Peyer's patch (tissue), 4 donors: Measurements from ENCODE around the gene RERE. TPM values are rescaled to one million over a fixed set of nuclear protein-coding genes. Genes with fewer than 3 reads are reported as not detected.

Source experiments
- DNase-seq, 3 donors: peaks; one replicate each; pipeline ENCODE4 v3.0.0-alpha.2; 2017 to 2019
- H3K27ac ChIP-seq, 4 donors: fragments of 200-600 bp; sonication (generic); one replicate each; pipeline ENCODE4 v1.5.1; 2016 to 2019
- H3K27me3 ChIP-seq, 2 donors: fragments of 200-600 bp; sonication (generic); one replicate each; pipeline ENCODE4 v1.5.1; 2019
- H3K36me3 ChIP-seq, 3 donors: fragments of 200-600 bp; sonication (generic); one replicate each; pipeline ENCODE4 v1.5.1; 2016 to 2019
- H3K4me1 ChIP-seq, 4 donors: fragments of 200-600 bp; sonication (generic); one replicate each; pipeline ENCODE4 v1.5.1; 2016 to 2019
- H3K4me3 ChIP-seq, 4 donors: fragments of 200-600 bp; sonication (generic); 1 replicate in 3 of 4; 2 replicates in 1 of 4; pipeline ENCODE4 v1.5.1; 2016 to 2019; ENCODE audit warnings: mild to moderate bottlenecking in 1 of 4
- H3K9me3 ChIP-seq, 4 donors: fragments of 200-600 bp; sonication (generic); one replicate each; pipeline ENCODE4 v1.5.1; 2016 to 2019; ENCODE audit warnings: mild to moderate bottlenecking in 1 of 4
- CTCF ChIP-seq, 6 experiments: fragments of 450-650 bp in 4 of 6; fragments of 200-600 bp in 2 of 6; sonication (generic) in 1 of 6; IDR thresholded peaks; one replicate each; pipeline ENCODE4 v1.5.1; 2017 to 2019; ENCODE audit warnings: antibody characterized with exemption in 6 of 6, mild to moderate bottlenecking in 3 of 6, moderate library complexity in 1 of 6
- POLR2A ChIP-seq, 2 donors: fragments of 450-650 bp; IDR thresholded peaks; one replicate each; pipeline ENCODE4 v1.5.1; 2017; ENCODE audit warnings: antibody characterized with exemption in 2 of 2, mild to moderate bottlenecking in 2 of 2, moderate library complexity in 2 of 2
- total RNA-seq, 4 donors: library from RNA; depleted of rRNA; stranded (reverse); fragments of >200 nt; gene quantifications; one replicate each; pipeline ENCODE4 v1.1.0, GENCODE V29; 2016

The RERE gene
- total RNA-seq, 4 donors from 2014 or later, result 98.5 to 528 (median 110) TPM

- Histone ChIP-seq H3K4me1 (peaks cover 0 to 16% (median 0%) of the 10 kb centered on the region in 4 donors), H3K27me3 (no peaks in the 10 kb centered on the region), H3K9me3 (no peaks in the 10 kb centered on the region), H3K4me3 (no peak overlapping the region), H3K27ac (no peak overlapping the region), H3K36me3 (no peaks in the 10 kb centered on the region)
- TF ChIP-seq CTCF (IDR thresholded peaks at IDR 0.05), result no peak
- no peak for DNase-seq
Measured at GRCh38 chr1:8568837-8569236, 248.6 kb downstream of the RERE start.

- Histone ChIP-seq H3K9me3 (no peaks in the 10 kb centered on the region), H3K4me1 (peaks cover 0 to 22% (median 0%) of the 10 kb centered on the region in 4 donors), H3K4me3 (no peak overlapping the region), H3K27ac (peak overlapping the region in 1 of 4 donors; percentile 10), H3K36me3 (no peaks in the 10 kb centered on the region), H3K27me3 (no peaks in the 10 kb centered on the region)
- DNase-seq, result no peak
- TF ChIP-seq POLR2A (IDR thresholded peaks at IDR 0.05) (no peak), CTCF (IDR thresholded peaks at IDR 0.05) (no peak)
Measured at GRCh38 chr1:8567146-8567545, 250.3 kb downstream of the RERE start.

GRCh38 chr1:8565802-8566201 lies 251.6 kb downstream of the RERE start:
- Histone ChIP-seq H3K9me3 (no peaks in the 10 kb centered on the region), H3K27me3 (no peaks in the 10 kb centered on the region), H3K27ac (no peak overlapping the region), H3K36me3 (no peaks in the 10 kb centered on the region), H3K4me3 (no peak overlapping the region), H3K4me1 (peaks cover 0 to 12% (median 0%) of the 10 kb centered on the region in 4 donors)
- DNase-seq, result no peak
- TF ChIP-seq POLR2A (IDR thresholded peaks at IDR 0.05) (no peak), CTCF (IDR thresholded peaks at IDR 0.05) (no peak)

- no peak overlapping the region for H3K4me3 ChIP-seq
- TF ChIP-seq POLR2A (IDR thresholded peaks at IDR 0.05) (no peak), CTCF (IDR thresholded peaks at IDR 0.05) (no peak)
- H3K9me3 ChIP-seq, result no peaks in the 10 kb centered on the region
- no peaks in the 10 kb centered on the region for H3K27me3 ChIP-seq
- H3K4me1 ChIP-seq, result peaks cover 0 to 8% (median 0%) of the 10 kb centered on the region in 4 donors
- DNase-seq, result no peak
- no peaks in the 10 kb centered on the region for H3K36me3 ChIP-seq
- no peak overlapping the region for H3K27ac ChIP-seq
Measured at GRCh38 chr1:8563944-8564537, 253.4 kb downstream of the RERE start.

- TF ChIP-seq POLR2A (IDR thresholded peaks at IDR 0.05) (no peak), CTCF (IDR thresholded peaks at IDR 0.05) (no peak)
- H3K36me3 ChIP-seq, result no peaks in the 10 kb centered on the region
- no peak overlapping the region for H3K27ac ChIP-seq
- no peak overlapping the region for H3K4me3 ChIP-seq
- no peak for DNase-seq
- no peaks in the 10 kb centered on the region for H3K9me3 ChIP-seq
- no peaks in the 10 kb centered on the region for H3K27me3 ChIP-seq
- peaks cover 0 to 8% (median 0%) of the 10 kb centered on the region in 4 donors for H3K4me1 ChIP-seq
Measured at GRCh38 chr1:8562881-8563865, 254.3 kb downstream of the RERE start.
